ENCODE data around the gene PRKCZ.
"Not testable (repeated sequence)": the region's sequence is repeated elsewhere in the genome, so short reads cannot be mapped to it uniquely, and the experiment has no call there.

The PRKCZ gene

GRCh38 chr1:2119886-2120285 lies 69.7 kb downstream of the PRKCZ start:
- no peak overlapping the region for H2AK5ac ChIP-seq (ENCODE audit: low read depth, low read length)

DNA sequence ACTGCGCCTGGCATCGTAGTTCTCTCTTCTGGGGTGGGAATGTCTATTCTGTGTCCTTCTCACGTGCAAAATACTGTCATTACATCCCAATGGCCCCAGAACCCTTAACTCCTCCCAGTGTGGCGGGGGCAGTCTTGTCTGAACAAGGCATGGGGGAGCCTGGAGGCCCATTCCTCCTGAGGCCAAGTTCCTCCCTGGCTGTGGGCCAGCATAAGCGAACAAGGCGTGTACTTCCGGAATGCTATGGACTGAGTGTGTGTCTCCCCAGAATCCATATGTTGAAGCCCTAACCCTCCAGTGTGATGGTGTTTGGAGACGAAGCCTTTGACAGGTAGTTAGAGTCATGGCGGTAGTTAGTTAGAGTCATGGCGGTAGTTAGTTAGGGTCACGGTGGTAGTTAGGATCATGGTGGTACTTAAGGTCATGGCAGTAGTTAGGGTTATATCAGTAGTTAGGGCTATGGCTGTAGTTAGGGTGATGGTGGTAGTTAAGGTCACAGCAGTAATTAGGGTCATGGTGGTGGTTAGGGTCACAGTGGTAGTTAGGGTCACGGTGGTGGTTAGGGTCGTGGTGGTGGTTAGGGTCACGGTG lies 71.0 kb downstream of the PRKCZ start:
- Histone ChIP-seq H3K4me3 (ENCODE audit: low read length in 2 of 2) (no peak overlapping the region), H3K14ac (ENCODE audit: low read length) (no peak overlapping the region), H3K27ac (replicated peaks; ENCODE audit: low read length) (no peak overlapping the region), H3K36me3 (replicated peaks in 1 of 2; ENCODE audit: control insufficient read depth in 2 of 2, insufficient read depth in 2 of 2, low read length in 2 of 2) (peaks cover 0 to 2% of the 10 kb centered on the region in 2 donors), H2BK15ac (ENCODE audit: low read length) (no peak overlapping the region), H3K27me3 (ENCODE audit: control insufficient read depth in 3 of 3, insufficient read depth in 3 of 3, low read depth in 1 of 3, low read length in 3 of 3) (peaks cover 0 to 15% (median 0%) of the 10 kb centered on the region in 3 experiments), H4K8ac (ENCODE audit: low read depth, low read length) (no peak overlapping the region), H4K91ac (ENCODE audit: low read depth, low read length, poor library complexity) (no peak overlapping the region), H2BK5ac (ENCODE audit: low read length) (no peak overlapping the region), H3K4ac (ENCODE audit: low read length) (no peak overlapping the region), H3K4me2 (ENCODE audit: insufficient read depth, low read length, poor library complexity, severe bottlenecking) (no peak overlapping the region), H3K79me1 (ENCODE audit: low read depth, low read length) (no peaks in the 10 kb centered on the region), H3K23ac (ENCODE audit: low read depth, low read length, poor library complexity) (no peak overlapping the region), H3K4me1 (ENCODE audit: control insufficient read depth in 2 of 2, insufficient read depth in 1 of 2, low read depth in 1 of 2, low read length in 2 of 2) (peaks cover 6% of the 10 kb centered on the region in 2 donors), H3K18ac (ENCODE audit: low read length) (no peak overlapping the region), H2BK12ac (ENCODE audit: low read length) (no peak overlapping the region), H2AFZ (ENCODE audit: low read length) (no peak overlapping the region), H3K9ac (ENCODE audit: low read depth, low read length, poor library complexity) (no peak overlapping the region), H2BK120ac (ENCODE audit: low read depth, low read length) (no peak overlapping the region), H2AK5ac (ENCODE audit: low read depth, low read length) (no peak overlapping the region), H3K9me3 (replicated peaks in 1 of 2; ENCODE audit: control insufficient read depth in 2 of 2, insufficient read depth in 1 of 2, low read depth in 1 of 2, low read length in 2 of 2) (peaks cover 3 to 5% of the 10 kb centered on the region in 2 donors)
- WGBS, 2 donors (ENCODE audit: extremely low coverage in 2 of 2, insufficient read length in 2 of 2, insufficient replicate concordance in 1 of 2): no CpG with 5 or more reads among the region's 14 CpGs
- no peak for DNase-seq (ENCODE audit: low spot score)

More at GRCh38 chr1:2119886-2120285, 69.7 kb downstream of the PRKCZ start:
- no peak overlapping the region for H3K4me3 ChIP-seq (ENCODE audit: low read length in 2 of 2)
- no peak overlapping the region for H2BK15ac ChIP-seq (ENCODE audit: low read length)
- no peak overlapping the region for H4K8ac ChIP-seq (ENCODE audit: low read depth, low read length)
- H3K4me2 ChIP-seq (ENCODE audit: insufficient read depth, low read length, poor library complexity, severe bottlenecking): no peak overlapping the region
- H3K9ac ChIP-seq (ENCODE audit: low read depth, low read length, poor library complexity): no peak overlapping the region
- no peak overlapping the region for H2BK120ac ChIP-seq (ENCODE audit: low read depth, low read length)
- no peak overlapping the region for H3K14ac ChIP-seq (ENCODE audit: low read length)
- H2BK5ac ChIP-seq (ENCODE audit: low read length): no peak overlapping the region
- H3K23ac ChIP-seq (ENCODE audit: low read depth, low read length, poor library complexity): no peak overlapping the region
- no peak overlapping the region for H4K91ac ChIP-seq (ENCODE audit: low read depth, low read length, poor library complexity)
- H3K18ac ChIP-seq (ENCODE audit: low read length): no peak overlapping the region
- H3K4me1 ChIP-seq (ENCODE audit: control insufficient read depth in 2 of 2, insufficient read depth in 1 of 2, low read depth in 1 of 2, low read length in 2 of 2): peaks cover 11 to 15% of the 10 kb centered on the region in 2 donors
- H2AFZ ChIP-seq (ENCODE audit: low read length): no peak overlapping the region
- H3K4ac ChIP-seq (ENCODE audit: low read length): no peak overlapping the region
- H3K27ac ChIP-seq (replicated peaks; ENCODE audit: low read length): no peak overlapping the region
- peaks cover 0 to 26% (median 0%) of the 10 kb centered on the region in 3 experiments for H3K27me3 ChIP-seq (ENCODE audit: control insufficient read depth in 3 of 3, insufficient read depth in 3 of 3, low read depth in 1 of 3, low read length in 3 of 3)
- no CpG with 5 or more reads among the region's 5 CpGs for WGBS, 2 donors (ENCODE audit: extremely low coverage in 2 of 2, insufficient read length in 2 of 2, insufficient replicate concordance in 1 of 2)
- no peak overlapping the region for H2BK12ac ChIP-seq (ENCODE audit: low read length)
- no peaks in the 10 kb centered on the region for H3K79me1 ChIP-seq (ENCODE audit: low read depth, low read length)
- peaks cover 3 to 5% of the 10 kb centered on the region in 2 donors for H3K9me3 ChIP-seq (replicated peaks in 1 of 2; ENCODE audit: control insufficient read depth in 2 of 2, insufficient read depth in 1 of 2, low read depth in 1 of 2, low read length in 2 of 2)
- H3K36me3 ChIP-seq (replicated peaks in 1 of 2; ENCODE audit: control insufficient read depth in 2 of 2, insufficient read depth in 2 of 2, low read length in 2 of 2): peaks cover 0 to 2% of the 10 kb centered on the region in 2 donors
- no peak for DNase-seq (ENCODE audit: low spot score)

DNA sequence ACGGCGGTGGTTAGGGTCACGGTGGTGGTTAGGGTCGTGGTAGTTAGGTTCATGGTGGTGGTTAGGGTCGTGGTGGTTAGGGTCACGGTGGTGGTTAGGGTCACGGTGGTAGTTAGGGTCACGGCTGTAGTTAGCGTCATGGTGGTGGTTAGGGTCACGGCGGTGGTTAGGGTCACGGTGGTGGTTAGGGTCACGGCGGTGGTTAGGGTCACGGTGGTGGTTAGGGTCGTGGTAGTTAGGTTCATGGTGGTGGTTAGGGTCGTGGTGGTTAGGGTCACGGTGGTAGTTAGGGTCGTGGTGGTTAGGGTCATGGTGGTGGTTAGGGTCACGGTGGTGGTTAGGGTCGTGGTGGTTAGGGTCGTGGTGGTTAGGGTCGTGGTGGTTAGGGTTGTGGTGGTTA lies 71.6 kb downstream of the PRKCZ start:
- H3K27me3 ChIP-seq (ENCODE audit: control insufficient read depth in 3 of 3, insufficient read depth in 3 of 3, low read depth in 1 of 3, low read length in 3 of 3); H3K79me1 ChIP-seq (ENCODE audit: low read depth, low read length); H4K91ac ChIP-seq (ENCODE audit: low read depth, low read length, poor library complexity): not testable (repeated sequence)

DNA sequence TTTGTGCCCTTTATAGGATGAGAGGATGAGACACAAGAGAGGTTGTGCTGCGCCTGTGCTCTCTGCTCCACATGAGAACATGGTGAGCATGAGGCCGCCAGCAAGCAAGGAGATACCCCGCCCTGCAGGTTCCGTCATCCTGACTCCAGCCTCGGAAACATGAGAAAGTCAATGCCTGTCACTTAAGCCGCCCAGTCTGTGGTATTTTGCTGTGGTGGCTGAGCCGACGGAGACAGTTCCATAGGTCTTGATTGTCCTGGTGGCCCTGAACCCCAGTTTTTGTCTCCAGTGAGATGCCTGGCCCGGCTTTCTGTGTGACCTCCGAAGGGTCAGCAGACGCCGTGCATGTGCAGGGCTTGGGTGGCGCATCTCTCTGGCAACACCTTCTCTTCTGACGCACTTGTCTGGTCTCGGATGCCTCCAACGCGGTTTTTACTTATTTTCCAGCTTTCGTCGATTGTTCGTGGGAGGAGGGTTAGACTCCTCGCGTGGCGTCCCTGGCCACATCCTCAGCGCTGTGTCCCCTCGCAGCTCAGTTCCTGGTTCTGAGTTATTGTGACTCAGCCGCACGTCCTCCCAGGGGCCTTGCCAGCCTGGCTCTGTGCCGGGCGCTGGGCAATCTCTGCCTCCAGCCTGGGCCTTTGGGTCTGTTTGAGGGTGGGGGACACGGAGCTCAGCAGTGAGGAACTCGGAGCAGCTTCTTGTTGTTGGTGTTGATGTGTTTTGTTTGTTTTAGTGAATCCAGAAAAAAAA lies 74.4 kb downstream of the PRKCZ start:
- Histone ChIP-seq H3K27ac (replicated peaks; ENCODE audit: low read length) (no peak overlapping the region), H3K36me3 (replicated peaks in 1 of 2; ENCODE audit: control insufficient read depth in 2 of 2, insufficient read depth in 2 of 2, low read length in 2 of 2) (peaks cover 0 to 2% of the 10 kb centered on the region in 2 donors), H3K18ac (ENCODE audit: low read length) (peak overlapping the region; percentile 57), H4K91ac (ENCODE audit: low read depth, low read length, poor library complexity) (no peak overlapping the region), H2BK15ac (ENCODE audit: low read length) (no peak overlapping the region), H2BK120ac (ENCODE audit: low read depth, low read length) (no peak overlapping the region), H2AFZ (ENCODE audit: low read length) (no peak overlapping the region), H2BK5ac (ENCODE audit: low read length) (peak overlapping the region; percentile 49), H3K4me3 (ENCODE audit: low read length in 2 of 2) (no peak overlapping the region), H3K79me1 (ENCODE audit: low read depth, low read length) (peaks cover 18% of the 10 kb centered on the region), H3K4me1 (ENCODE audit: control insufficient read depth in 2 of 2, insufficient read depth in 1 of 2, low read depth in 1 of 2, low read length in 2 of 2) (peaks cover 11 to 22% of the 10 kb centered on the region in 2 donors), H3K14ac (ENCODE audit: low read length) (no peak overlapping the region), H3K9me3 (replicated peaks in 1 of 2; ENCODE audit: control insufficient read depth in 2 of 2, insufficient read depth in 1 of 2, low read depth in 1 of 2, low read length in 2 of 2) (peaks cover 0 to 4% of the 10 kb centered on the region in 2 donors), H3K27me3 (ENCODE audit: control insufficient read depth in 3 of 3, insufficient read depth in 3 of 3, low read depth in 1 of 3, low read length in 3 of 3) (peaks cover 0 to 10% (median 0%) of the 10 kb centered on the region in 3 experiments), H2AK5ac (ENCODE audit: low read depth, low read length) (peak overlapping the region; percentile 47), H3K23ac (ENCODE audit: low read depth, low read length, poor library complexity) (peak overlapping the region; percentile 43), H2BK12ac (ENCODE audit: low read length) (no peak overlapping the region), H3K4ac (ENCODE audit: low read length) (peak overlapping the region; percentile 46), H4K8ac (ENCODE audit: low read depth, low read length) (no peak overlapping the region), H3K4me2 (ENCODE audit: insufficient read depth, low read length, poor library complexity, severe bottlenecking) (no peak overlapping the region), H3K9ac (ENCODE audit: low read depth, low read length, poor library complexity) (peak overlapping the region; percentile 77)
- DNase-seq (ENCODE audit: low spot score): no peak
- no CpG with 5 or more reads among the region's 31 CpGs for WGBS, 2 donors (ENCODE audit: extremely low coverage in 2 of 2, insufficient read length in 2 of 2, insufficient replicate concordance in 1 of 2)

More for the DNA sequence above, 71.6 kb downstream of the PRKCZ start:
- not testable (repeated sequence) for H4K8ac ChIP-seq (ENCODE audit: low read depth, low read length); H2AK5ac ChIP-seq (ENCODE audit: low read depth, low read length); H3K23ac ChIP-seq (ENCODE audit: low read depth, low read length, poor library complexity); H2BK12ac ChIP-seq (ENCODE audit: low read length); H3K9ac ChIP-seq (ENCODE audit: low read depth, low read length, poor library complexity); H3K18ac ChIP-seq (ENCODE audit: low read length); H3K14ac ChIP-seq (ENCODE audit: low read length); H3K9me3 ChIP-seq (replicated peaks in 1 of 2; ENCODE audit: control insufficient read depth in 2 of 2, insufficient read depth in 1 of 2, low read depth in 1 of 2, low read length in 2 of 2); H3K4me3 ChIP-seq (ENCODE audit: low read length in 2 of 2); H3K27ac ChIP-seq (replicated peaks; ENCODE audit: low read length); H3K4me2 ChIP-seq (ENCODE audit: insufficient read depth, low read length, poor library complexity, severe bottlenecking); H3K4ac ChIP-seq (ENCODE audit: low read length); H2BK15ac ChIP-seq (ENCODE audit: low read length); DNase-seq (ENCODE audit: low spot score); H2AFZ ChIP-seq (ENCODE audit: low read length); H2BK5ac ChIP-seq (ENCODE audit: low read length); H3K36me3 ChIP-seq (replicated peaks in 1 of 2; ENCODE audit: control insufficient read depth in 2 of 2, insufficient read depth in 2 of 2, low read length in 2 of 2); H2BK120ac ChIP-seq (ENCODE audit: low read depth, low read length); H3K4me1 ChIP-seq (ENCODE audit: control insufficient read depth in 2 of 2, insufficient read depth in 1 of 2, low read depth in 1 of 2, low read length in 2 of 2)
- no CpG with 5 or more reads among the region's 23 CpGs for WGBS, 2 donors (ENCODE audit: extremely low coverage in 2 of 2, insufficient read length in 2 of 2, insufficient replicate concordance in 1 of 2)

All from neuronal stem cell (in vitro differentiated cells).